HL-60 (cell line): ENCODE results near the gene LMF1.

ENCODE experiments used
- POLR2AphosphoS5 ChIP-seq: IDR thresholded peaks from 2 replicates; pipeline ENCODE4 v1.6.1; 2012; ENCODE audit warnings: low read depth
- TF ChIP-seq, protein P1 (sequence below): IDR thresholded peaks from one replicate; pipeline ENCODE4 v1.5.1; 2011; ENCODE audit warnings: low read length, control low read depth, inconsistent platforms; ENCODE audit not compliant: insufficient read depth

GRCh38 chr16:901715-902601, 68.8 kb downstream of the LMF1 start:
- no peak for TF ChIP-seq POLR2AphosphoS5
- TF ChIP-seq, protein P1, sequence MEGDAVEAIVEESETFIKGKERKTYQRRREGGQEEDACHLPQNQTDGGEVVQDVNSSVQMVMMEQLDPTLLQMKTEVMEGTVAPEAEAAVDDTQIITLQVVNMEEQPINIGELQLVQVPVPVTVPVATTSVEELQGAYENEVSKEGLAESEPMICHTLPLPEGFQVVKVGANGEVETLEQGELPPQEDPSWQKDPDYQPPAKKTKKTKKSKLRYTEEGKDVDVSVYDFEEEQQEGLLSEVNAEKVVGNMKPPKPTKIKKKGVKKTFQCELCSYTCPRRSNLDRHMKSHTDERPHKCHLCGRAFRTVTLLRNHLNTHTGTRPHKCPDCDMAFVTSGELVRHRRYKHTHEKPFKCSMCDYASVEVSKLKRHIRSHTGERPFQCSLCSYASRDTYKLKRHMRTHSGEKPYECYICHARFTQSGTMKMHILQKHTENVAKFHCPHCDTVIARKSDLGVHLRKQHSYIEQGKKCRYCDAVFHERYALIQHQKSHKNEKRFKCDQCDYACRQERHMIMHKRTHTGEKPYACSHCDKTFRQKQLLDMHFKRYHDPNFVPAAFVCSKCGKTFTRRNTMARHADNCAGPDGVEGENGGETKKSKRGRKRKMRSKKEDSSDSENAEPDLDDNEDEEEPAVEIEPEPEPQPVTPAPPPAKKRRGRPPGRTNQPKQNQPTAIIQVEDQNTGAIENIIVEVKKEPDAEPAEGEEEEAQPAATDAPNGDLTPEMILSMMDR = no peak
